SK-N-SH (cell line): ENCODE results near the gene CALML4. TPM values are rescaled to one million over a fixed set of nuclear protein-coding genes. Genes with fewer than 3 reads are reported as not detected.

Source experiments
- CTCF ChIA-PET: fragments of 300-600, 350-600 bp; formaldehyde crosslinking; extraction: SDS; loops from one replicate; lab custom pipeline; 2021; lab: Yijun Ruan, JAX
- POLR2A ChIA-PET: fragments of 350-600 bp; sonication (Branson Sonifier 250); formaldehyde crosslinking; extraction: SDS; loops from one replicate; lab custom pipeline; 2020; ENCODE audit warnings: antibody characterized with exemption, inconsistent platforms; lab: Yijun Ruan, JAX
- DNase-seq: peaks from one replicate; pipeline ENCODE4 v3.0.0; 2012
- H2AFZ ChIP-seq: fragments of 200-600 bp; sonication (generic); 2 replicates; pipeline ENCODE4 v1.8.1; 2016; ENCODE audit warnings: antibody characterized with exemption, mild to moderate bottlenecking, low read depth
- H3F3A ChIP-seq: fragments of 200-600 bp; sonication (generic); replicated peaks from 2 replicates; pipeline ENCODE3; 2016; ENCODE audit warnings: antibody characterized with exemption, mild to moderate bottlenecking; ENCODE audit not compliant: insufficient read depth
- H3K27ac ChIP-seq, 2 experiments: fragments of 200-500 bp in 1 of 2; fragments of 200-600 bp in 1 of 2; sonication (Bioruptor generic) in 1 of 2; sonication (generic), shearing (Covaris generic) in 1 of 2; 2 replicates each; pipeline versions ENCODE4 v1.5.1 to v1.6.1; 2014 to 2016; ENCODE audit warnings: low read depth in 2 of 2, inconsistent platforms in 1 of 2, low read length in 1 of 2, mild to moderate bottlenecking in 1 of 2, mixed read lengths in 1 of 2
- H3K27me3 ChIP-seq: fragments of 200-600 bp; sonication (generic), shearing (Covaris generic); 2 replicates; pipeline ENCODE4 v1.6.1; 2016; ENCODE audit warnings: mixed run types; ENCODE audit not compliant: insufficient read depth
- H3K36me3 ChIP-seq, 2 experiments: fragments of 200-500 bp in 1 of 2; fragments of 200-600 bp in 1 of 2; sonication (Bioruptor generic) in 1 of 2; sonication (generic) in 1 of 2; replicated peaks in 1 of 2; 2 replicates each; pipeline versions ENCODE3 to v1.5.1; 2014 to 2016; ENCODE audit warnings: low read length in 1 of 2, mild to moderate bottlenecking in 1 of 2; ENCODE audit not compliant: insufficient read depth in 2 of 2, control insufficient read depth in 1 of 2
- H3K4me1 ChIP-seq, 2 experiments: fragments of 200-500 bp in 1 of 2; fragments of 200-600 bp in 1 of 2; sonication (Bioruptor generic) in 1 of 2; sonication (generic), shearing (Covaris generic) in 1 of 2; 2 replicates each; pipeline versions ENCODE4 v1.5.1 to v1.6.1; 2014 to 2016; ENCODE audit warnings: low read depth in 1 of 2, low read length in 1 of 2, mixed run types in 1 of 2; ENCODE audit not compliant: insufficient read depth in 2 of 2, control insufficient read depth in 1 of 2
- H3K4me2 ChIP-seq: fragments of 200-600 bp; sonication (generic), shearing (Covaris generic); 2 replicates; pipeline ENCODE4 v1.6.1; 2017; ENCODE audit warnings: mixed run types
- H3K4me3 ChIP-seq, 2 experiments: fragments of 200-500 bp in 1 of 2; fragments of 200-600 bp in 1 of 2; sonication (Bioruptor generic) in 1 of 2; sonication (generic), shearing (Covaris generic) in 1 of 2; 2 replicates each; pipeline versions ENCODE4 v1.5.1 to v1.8.1; 2014 to 2016; ENCODE audit warnings: low read depth in 2 of 2, inconsistent platforms in 1 of 2, low read length in 1 of 2, mild to moderate bottlenecking in 1 of 2, mixed read lengths in 1 of 2, moderate library complexity in 1 of 2
- H3K79me2 ChIP-seq: fragments of 200-600 bp; sonication (generic); 2 replicates; pipeline ENCODE4 v1.8.1; 2017; ENCODE audit warnings: mild to moderate bottlenecking; ENCODE audit not compliant: insufficient read depth
- H3K9ac ChIP-seq: fragments of 200-600 bp; sonication (generic); 2 replicates; pipeline ENCODE4 v1.6.1; 2017; ENCODE audit warnings: mixed run types
- H3K9me2 ChIP-seq: fragments of 200-600 bp; sonication (generic); 2 replicates; pipeline ENCODE4 v1.6.1; 2017; ENCODE audit warnings: mixed run types
- H3K9me3 ChIP-seq: fragments of 200-600 bp; sonication (generic); 2 replicates; pipeline ENCODE4 v1.6.1; 2017; ENCODE audit warnings: mixed run types, mild to moderate bottlenecking, moderate library complexity
- H4K20me1 ChIP-seq: fragments of 200-600 bp; sonication (generic); 2 replicates; pipeline ENCODE4 v1.6.1; 2017; ENCODE audit warnings: mild to moderate bottlenecking, mixed run types; ENCODE audit not compliant: insufficient read depth
- CHD2 ChIP-seq: fragments of 150-350 bp; IDR thresholded peaks from 2 replicates; pipeline ENCODE4 v1.6.1; 2018; ENCODE audit warnings: low read length; ENCODE audit not compliant: partially characterized antibody
- EP300 ChIP-seq, 2 experiments: IDR thresholded peaks; 2 replicates each; pipeline versions ENCODE4 v1.4.0 to v1.6.1; 2012; ENCODE audit warnings: borderline replicate concordance in 1 of 2, low read depth in 1 of 2, low read length in 1 of 2
- EZH2phosphoT487 ChIP-seq: fragments of 200-600 bp; sonication (generic); IDR thresholded peaks from 2 replicates; pipeline ENCODE4 v1.6.1; 2017; ENCODE audit warnings: low read depth, mixed run types, mild to moderate bottlenecking, antibody characterized with exemption, moderate library complexity, borderline replicate concordance
- FOSL2 ChIP-seq: IDR thresholded peaks from 2 replicates; pipeline ENCODE4 v1.4.0; 2012; ENCODE audit warnings: low read depth, mild to moderate bottlenecking, moderate library complexity, borderline replicate concordance
- FOXM1 ChIP-seq: IDR thresholded peaks from 2 replicates; pipeline ENCODE4 v1.4.0; 2012; ENCODE audit warnings: low read depth, mild to moderate bottlenecking
- GABPA ChIP-seq: IDR thresholded peaks from 2 replicates; pipeline ENCODE4 v1.4.0; 2012; ENCODE audit warnings: low read depth, mild to moderate bottlenecking
- GATA2 ChIP-seq: sonication (generic); formaldehyde crosslinking; IDR thresholded peaks from 2 replicates; pipeline ENCODE4 v1.5.0; 2020; ENCODE audit warnings: mild to moderate bottlenecking, missing genetic modification reagents
- JUND ChIP-seq: IDR thresholded peaks from 2 replicates; pipeline ENCODE4 v1.4.0; 2012
- MEF2A ChIP-seq: IDR thresholded peaks from 2 replicates; pipeline ENCODE4 v1.4.0; 2012; ENCODE audit warnings: low read depth, borderline replicate concordance
- MXI1 ChIP-seq: IDR thresholded peaks from 2 replicates; pipeline ENCODE4 v1.6.1; 2012; ENCODE audit warnings: mild to moderate bottlenecking, low read depth, low read length, improper control_type of control experiment
- NRF1 ChIP-seq: IDR thresholded peaks from 2 replicates; pipeline ENCODE4 v1.6.1; 2012; ENCODE audit warnings: low read depth, mild to moderate bottlenecking, low read length
- RAD21 ChIP-seq: IDR thresholded peaks from 2 replicates; pipeline ENCODE4 v1.6.1; 2012; ENCODE audit warnings: mild to moderate bottlenecking, low read length
- RFX5 ChIP-seq: IDR thresholded peaks from 2 replicates; pipeline ENCODE4 v1.6.1; 2012; ENCODE audit warnings: mild to moderate bottlenecking, improper control_type of control experiment, low read length
- SIN3A ChIP-seq: IDR thresholded peaks from 2 replicates; pipeline ENCODE4 v1.6.1; 2012; ENCODE audit warnings: low read depth, mild to moderate bottlenecking, low read length, moderate library complexity, borderline replicate concordance
- SMC3 ChIP-seq: IDR thresholded peaks from 2 replicates; pipeline ENCODE4 v1.6.1; 2012; ENCODE audit warnings: low read depth, low read length, improper control_type of control experiment
- TAF1 ChIP-seq: IDR thresholded peaks from 2 replicates; pipeline ENCODE4 v1.6.1; 2012; ENCODE audit warnings: low read depth, mild to moderate bottlenecking, low read length, moderate library complexity, borderline replicate concordance
- TEAD4 ChIP-seq: IDR thresholded peaks from 2 replicates; pipeline ENCODE4 v1.4.0; 2012; ENCODE audit warnings: mild to moderate bottlenecking, borderline replicate concordance; ENCODE audit not compliant: insufficient read depth
- YY1 ChIP-seq: IDR thresholded peaks from 2 replicates; pipeline ENCODE4 v1.4.0; 2012; ENCODE audit warnings: low read depth, mild to moderate bottlenecking
- ZBTB33 ChIP-seq: IDR thresholded peaks from 2 replicates; pipeline ENCODE4 v1.4.0; 2012; ENCODE audit warnings: low read depth, borderline replicate concordance
- WGBS: methylation state at CpG from one replicate; pipeline ENCODE4 v1.1.6; 2017; ENCODE audit warnings: low lambda C conversion rate; 5-methylcytosine and 5-hydroxymethylcytosine counted together
- polyA plus RNA-seq, 3 experiments: library from polyadenylated mRNA; depleted of rRNA; stranded (reverse); fragments of >200 nt; gene quantifications; 2 replicates each; pipeline ENCODE4 v1.2.3, GENCODE V29; 2012
- TF ChIP-seq, protein P1 (sequence below): IDR thresholded peaks from 2 replicates; pipeline ENCODE4; 2012
- TF ChIP-seq, protein P2 (sequence below): IDR thresholded peaks from 2 replicates; pipeline ENCODE4 v1.6.1; 2012; ENCODE audit warnings: mild to moderate bottlenecking, low read depth, low read length, moderate library complexity

The CALML4 gene
- polyA plus RNA-seq, 1 of the 3 experiments (the other 2 are of a cell fraction), result 3.1 TPM

DNA sequence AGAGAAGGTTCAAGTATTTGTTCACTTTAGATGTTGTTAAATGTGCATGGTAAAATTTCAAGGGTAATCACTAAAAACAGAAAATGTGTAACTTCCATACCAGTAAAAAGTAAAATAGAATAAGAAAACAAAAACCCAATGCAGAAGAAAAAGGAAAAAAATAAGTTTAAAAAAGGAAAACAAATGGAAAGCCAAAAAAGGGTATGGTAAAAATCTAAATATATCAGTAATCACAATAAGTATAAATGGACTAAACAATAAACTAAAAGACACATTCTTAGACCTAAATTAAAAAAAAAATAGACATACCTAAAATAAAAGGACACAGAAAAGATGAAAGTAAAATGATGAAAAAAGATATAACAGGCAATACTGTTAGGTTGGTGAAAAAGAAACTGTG, 33.9 kb upstream of the CALML4 start:
- H3K4me2 ChIP-seq, result no peak overlapping the region
- H4K20me1 ChIP-seq, result no peaks in the 10 kb centered on the region
- H3K27me3 ChIP-seq, result no peaks in the 10 kb centered on the region
- ChIA-PET CTCF (interaction anchor here (1.7 to 3.8 kb wide), 2 partner anchors 14 to 67 kb away, joined by 8 to 17 read pairs; no protein-coding TSS in a partner anchor), POLR2A (no interaction called here)
- no peak overlapping the region for H3K4me3 ChIP-seq
- H3K9ac ChIP-seq, result no peak overlapping the region
- peaks cover 0 to 4% of the 10 kb centered on the region in 2 experiments for H3K36me3 ChIP-seq
- TF ChIP-seq ZBTB33 (no peak), CHD2 (no peak), SIN3A (no peak), GABPA (no peak), SMC3 (no peak), EZH2phosphoT487 (no peak), EP300 (IDR thresholded peaks at IDR 0.05; ENCODE audit: borderline replicate concordance in 1 of 2, low read depth in 1 of 2, low read length in 1 of 2) (no peak), JUND (no peak), MXI1 (no peak), NRF1 (no peak), RAD21 (no peak)
- TF ChIP-seq, protein P1, sequence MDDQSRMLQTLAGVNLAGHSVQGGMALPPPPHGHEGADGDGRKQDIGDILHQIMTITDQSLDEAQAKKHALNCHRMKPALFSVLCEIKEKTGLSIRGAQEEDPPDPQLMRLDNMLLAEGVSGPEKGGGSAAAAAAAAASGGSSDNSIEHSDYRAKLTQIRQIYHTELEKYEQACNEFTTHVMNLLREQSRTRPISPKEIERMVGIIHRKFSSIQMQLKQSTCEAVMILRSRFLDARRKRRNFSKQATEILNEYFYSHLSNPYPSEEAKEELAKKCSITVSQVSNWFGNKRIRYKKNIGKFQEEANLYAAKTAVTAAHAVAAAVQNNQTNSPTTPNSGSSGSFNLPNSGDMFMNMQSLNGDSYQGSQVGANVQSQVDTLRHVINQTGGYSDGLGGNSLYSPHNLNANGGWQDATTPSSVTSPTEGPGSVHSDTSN, result no peak
- no peak overlapping the region for H2AFZ ChIP-seq
- no peaks in the 10 kb centered on the region for H3K9me3 ChIP-seq
- no peak for DNase-seq
- H3K9me2 ChIP-seq, result no peaks in the 10 kb centered on the region
- H3K4me1 ChIP-seq, result peaks cover 0 to 4% of the 10 kb centered on the region in 2 experiments; a peak in 1 of 4 replicates
- H3K27ac ChIP-seq, result no peak overlapping the region
- no peaks in the 10 kb centered on the region for H3K79me2 ChIP-seq
- no peaks in the 10 kb centered on the region for H3F3A ChIP-seq

- no peak for DNase-seq
- no peak overlapping the region for H3K27ac ChIP-seq
- H2AFZ ChIP-seq, result no peak overlapping the region
- peaks cover 4 to 28% of the 10 kb centered on the region in 2 experiments; a peak in 2 of 4 replicates for H3K4me1 ChIP-seq
- no peak overlapping the region for H3K9ac ChIP-seq
- WGBS, result 76% methylated on average over 4 of the region's 4 CpGs
- H3K27me3 ChIP-seq, result no peaks in the 10 kb centered on the region
- no peaks in the 10 kb centered on the region for H3F3A ChIP-seq
- POLR2A ChIA-PET, result no interaction called here
- H3K9me3 ChIP-seq, result no peaks in the 10 kb centered on the region
- no peaks in the 10 kb centered on the region for H4K20me1 ChIP-seq
- H3K9me2 ChIP-seq, result no peaks in the 10 kb centered on the region
- H3K4me2 ChIP-seq, result no peak overlapping the region
- H3K36me3 ChIP-seq, result peaks cover 0 to 4% of the 10 kb centered on the region in 2 experiments
- CTCF ChIA-PET, result no interaction called here
- no peaks in the 10 kb centered on the region for H3K79me2 ChIP-seq
- H3K4me3 ChIP-seq, result no peak overlapping the region
- TF ChIP-seq FOSL2, result no peak
- TF ChIP-seq NRF1, result no peak
- TF ChIP-seq YY1, result no peak
- TF ChIP-seq RFX5, result no peak
- no peak for TF ChIP-seq RAD21
- TF ChIP-seq MEF2A, result no peak
- TF ChIP-seq GATA2, result no peak
- TF ChIP-seq FOXM1, result no peak
- TF ChIP-seq EP300 (IDR thresholded peaks at IDR 0.05; ENCODE audit: borderline replicate concordance in 1 of 2, low read depth in 1 of 2, low read length in 1 of 2), result no peak
- no peak for TF ChIP-seq TAF1
- TF ChIP-seq, protein P2, sequence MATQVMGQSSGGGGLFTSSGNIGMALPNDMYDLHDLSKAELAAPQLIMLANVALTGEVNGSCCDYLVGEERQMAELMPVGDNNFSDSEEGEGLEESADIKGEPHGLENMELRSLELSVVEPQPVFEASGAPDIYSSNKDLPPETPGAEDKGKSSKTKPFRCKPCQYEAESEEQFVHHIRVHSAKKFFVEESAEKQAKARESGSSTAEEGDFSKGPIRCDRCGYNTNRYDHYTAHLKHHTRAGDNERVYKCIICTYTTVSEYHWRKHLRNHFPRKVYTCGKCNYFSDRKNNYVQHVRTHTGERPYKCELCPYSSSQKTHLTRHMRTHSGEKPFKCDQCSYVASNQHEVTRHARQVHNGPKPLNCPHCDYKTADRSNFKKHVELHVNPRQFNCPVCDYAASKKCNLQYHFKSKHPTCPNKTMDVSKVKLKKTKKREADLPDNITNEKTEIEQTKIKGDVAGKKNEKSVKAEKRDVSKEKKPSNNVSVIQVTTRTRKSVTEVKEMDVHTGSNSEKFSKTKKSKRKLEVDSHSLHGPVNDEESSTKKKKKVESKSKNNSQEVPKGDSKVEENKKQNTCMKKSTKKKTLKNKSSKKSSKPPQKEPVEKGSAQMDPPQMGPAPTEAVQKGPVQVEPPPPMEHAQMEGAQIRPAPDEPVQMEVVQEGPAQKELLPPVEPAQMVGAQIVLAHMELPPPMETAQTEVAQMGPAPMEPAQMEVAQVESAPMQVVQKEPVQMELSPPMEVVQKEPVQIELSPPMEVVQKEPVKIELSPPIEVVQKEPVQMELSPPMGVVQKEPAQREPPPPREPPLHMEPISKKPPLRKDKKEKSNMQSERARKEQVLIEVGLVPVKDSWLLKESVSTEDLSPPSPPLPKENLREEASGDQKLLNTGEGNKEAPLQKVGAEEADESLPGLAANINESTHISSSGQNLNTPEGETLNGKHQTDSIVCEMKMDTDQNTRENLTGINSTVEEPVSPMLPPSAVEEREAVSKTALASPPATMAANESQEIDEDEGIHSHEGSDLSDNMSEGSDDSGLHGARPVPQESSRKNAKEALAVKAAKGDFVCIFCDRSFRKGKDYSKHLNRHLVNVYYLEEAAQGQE, result no peak
- no peak for TF ChIP-seq ZBTB33
- no peak for TF ChIP-seq TEAD4
Measured at GRCh38 chr15:68235022-68235421, 29.9 kb upstream of the CALML4 start.
